ENCODE data around the gene HES4. TPM values are rescaled to one million over a fixed set of nuclear protein-coding genes. Genes with fewer than 3 reads are reported as not detected.

The HES4 gene
- total and polyA plus RNA-seq, 2 donors (not counting 1 experiment from before 2014, with no cell fraction given) = 0.49 to 2.0 TPM

DNA sequence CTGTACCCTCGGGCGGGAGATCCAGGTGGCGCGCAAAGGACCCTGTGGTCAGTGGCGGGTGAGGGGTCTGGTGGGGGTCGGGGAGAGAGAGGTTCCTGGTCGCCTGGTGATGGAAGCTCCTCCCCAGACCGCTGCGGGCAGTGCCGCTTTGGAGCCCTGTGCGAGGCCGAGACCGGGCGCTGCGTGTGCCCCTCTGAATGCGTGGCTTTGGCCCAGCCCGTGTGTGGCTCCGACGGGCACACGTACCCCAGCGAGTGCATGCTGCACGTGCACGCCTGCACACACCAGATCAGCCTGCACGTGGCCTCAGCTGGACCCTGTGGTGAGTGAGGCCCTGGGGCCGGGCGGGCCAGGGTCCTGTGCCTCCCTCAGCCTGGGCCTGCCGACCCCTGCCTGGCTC is 43.5 kb upstream of the HES4 start:
- H3K27ac ChIP-seq (ENCODE audit: insufficient read depth, low read length) = no peak overlapping the region
- no peak for DNase-seq (ENCODE audit: low read depth in 2 of 2)
- H3K9me3 ChIP-seq (ENCODE audit: control insufficient read depth, insufficient read depth, low read depth, low read length) = no peaks in the 10 kb centered on the region
- peaks cover 9% of the 10 kb centered on the region for H3K36me3 ChIP-seq (ENCODE audit: control insufficient read depth, insufficient read depth, low read length)
- H3K4me3 ChIP-seq (replicated peaks in 1 of 4; ENCODE audit: control extremely low read depth in 1 of 4, insufficient read depth in 1 of 4, low read depth in 3 of 4, low read length in 4 of 4) = no peak overlapping the region
- H4K20me1 ChIP-seq (ENCODE audit: control insufficient read depth, extremely low read depth, insufficient read depth, low read length) = no peaks in the 10 kb centered on the region
- no peaks in the 10 kb centered on the region for H3K79me2 ChIP-seq (ENCODE audit: control insufficient read depth, insufficient read depth, low read length)
- H3K4me1 ChIP-seq (ENCODE audit: control insufficient read depth, extremely low read depth, insufficient read depth, low read length) = peaks cover 7% of the 10 kb centered on the region
- H3K27me3 ChIP-seq (ENCODE audit: control insufficient read depth, insufficient read depth, low read length) = no peaks in the 10 kb centered on the region
- H3K9ac ChIP-seq (ENCODE audit: insufficient read depth, low read length) = no peak overlapping the region
- no peak for TF ChIP-seq EZH2 (IDR thresholded peaks at IDR 0.05; ENCODE audit: low read length, missing control alignments)
- TF ChIP-seq, protein P1, sequence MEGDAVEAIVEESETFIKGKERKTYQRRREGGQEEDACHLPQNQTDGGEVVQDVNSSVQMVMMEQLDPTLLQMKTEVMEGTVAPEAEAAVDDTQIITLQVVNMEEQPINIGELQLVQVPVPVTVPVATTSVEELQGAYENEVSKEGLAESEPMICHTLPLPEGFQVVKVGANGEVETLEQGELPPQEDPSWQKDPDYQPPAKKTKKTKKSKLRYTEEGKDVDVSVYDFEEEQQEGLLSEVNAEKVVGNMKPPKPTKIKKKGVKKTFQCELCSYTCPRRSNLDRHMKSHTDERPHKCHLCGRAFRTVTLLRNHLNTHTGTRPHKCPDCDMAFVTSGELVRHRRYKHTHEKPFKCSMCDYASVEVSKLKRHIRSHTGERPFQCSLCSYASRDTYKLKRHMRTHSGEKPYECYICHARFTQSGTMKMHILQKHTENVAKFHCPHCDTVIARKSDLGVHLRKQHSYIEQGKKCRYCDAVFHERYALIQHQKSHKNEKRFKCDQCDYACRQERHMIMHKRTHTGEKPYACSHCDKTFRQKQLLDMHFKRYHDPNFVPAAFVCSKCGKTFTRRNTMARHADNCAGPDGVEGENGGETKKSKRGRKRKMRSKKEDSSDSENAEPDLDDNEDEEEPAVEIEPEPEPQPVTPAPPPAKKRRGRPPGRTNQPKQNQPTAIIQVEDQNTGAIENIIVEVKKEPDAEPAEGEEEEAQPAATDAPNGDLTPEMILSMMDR (conservative IDR thresholded peaks at IDR 0.05 in 1 of 2, IDR thresholded peaks at IDR 0.05 in 1 of 2; ENCODE audit: low read depth in 1 of 2, low read length in 2 of 2) = no peak
- no peak overlapping the region for H2AFZ ChIP-seq (ENCODE audit: low read length)
- no peak overlapping the region for H3K4me2 ChIP-seq (ENCODE audit: extremely low read depth, insufficient read depth, low read length)

DNA sequence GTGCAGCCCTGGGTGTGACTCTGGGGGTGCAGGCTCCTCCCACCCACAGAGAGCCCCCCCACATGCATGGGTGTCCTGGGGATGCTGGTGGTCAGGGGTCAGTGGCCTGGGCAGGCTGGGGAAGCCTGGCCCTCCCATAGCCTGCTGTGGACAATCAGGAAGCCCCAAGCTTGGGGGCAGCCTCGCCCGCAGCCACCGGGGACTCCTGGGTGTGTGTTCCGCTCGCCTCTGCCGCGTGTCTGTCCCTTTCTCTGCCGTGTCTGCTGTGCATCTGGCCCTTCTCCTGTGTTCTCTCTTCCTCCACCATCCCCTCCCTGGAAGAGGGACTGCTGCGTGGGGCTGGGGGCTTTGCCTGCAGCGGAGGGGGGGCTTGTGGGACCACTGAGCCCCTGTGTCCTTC is 42.9 kb upstream of the HES4 start:
- DNase-seq (ENCODE audit: low read depth in 2 of 2) = no peak
- H3K9me3 ChIP-seq (ENCODE audit: control insufficient read depth, insufficient read depth, low read depth, low read length) = no peaks in the 10 kb centered on the region
- no peaks in the 10 kb centered on the region for H4K20me1 ChIP-seq (ENCODE audit: control insufficient read depth, extremely low read depth, insufficient read depth, low read length)
- peaks cover 9% of the 10 kb centered on the region for H3K36me3 ChIP-seq (ENCODE audit: control insufficient read depth, insufficient read depth, low read length)
- H3K4me3 ChIP-seq (replicated peaks in 1 of 4; ENCODE audit: control extremely low read depth in 1 of 4, insufficient read depth in 1 of 4, low read depth in 3 of 4, low read length in 4 of 4) = no peak overlapping the region
- no peak overlapping the region for H3K9ac ChIP-seq (ENCODE audit: insufficient read depth, low read length)
- peaks cover 7% of the 10 kb centered on the region for H3K4me1 ChIP-seq (ENCODE audit: control insufficient read depth, extremely low read depth, insufficient read depth, low read length)
- no peaks in the 10 kb centered on the region for H3K27me3 ChIP-seq (ENCODE audit: control insufficient read depth, insufficient read depth, low read length)
- TF ChIP-seq EZH2 (IDR thresholded peaks at IDR 0.05; ENCODE audit: low read length, missing control alignments) = no peak
- H2AFZ ChIP-seq (ENCODE audit: low read length) = no peak overlapping the region
- no peak overlapping the region for H3K27ac ChIP-seq (ENCODE audit: insufficient read depth, low read length)
- no peak overlapping the region for H3K4me2 ChIP-seq (ENCODE audit: extremely low read depth, insufficient read depth, low read length)
- H3K79me2 ChIP-seq (ENCODE audit: control insufficient read depth, insufficient read depth, low read length) = no peaks in the 10 kb centered on the region

DNA sequence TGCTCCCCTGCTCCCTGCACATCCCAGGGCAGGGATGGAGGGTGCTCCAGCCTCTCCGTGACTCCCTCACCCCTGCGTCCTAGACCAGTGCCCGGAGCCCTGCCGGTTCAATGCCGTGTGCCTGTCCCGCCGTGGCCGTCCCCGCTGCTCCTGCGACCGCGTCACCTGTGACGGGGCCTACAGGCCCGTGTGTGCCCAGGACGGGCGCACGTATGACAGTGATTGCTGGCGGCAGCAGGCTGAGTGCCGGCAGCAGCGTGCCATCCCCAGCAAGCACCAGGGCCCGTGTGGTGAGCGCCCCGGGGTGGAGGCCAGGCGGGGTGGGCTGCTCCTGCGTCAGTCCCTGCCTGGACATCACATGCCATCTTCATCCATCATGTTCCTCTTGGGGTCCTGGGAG is 42.0 kb upstream of the HES4 start:
- Histone ChIP-seq H3K36me3 (ENCODE audit: control insufficient read depth, insufficient read depth, low read length) (peaks cover 9% of the 10 kb centered on the region), H3K27ac (ENCODE audit: insufficient read depth, low read length) (no peak overlapping the region), H3K79me2 (ENCODE audit: control insufficient read depth, insufficient read depth, low read length) (no peaks in the 10 kb centered on the region), H3K27me3 (ENCODE audit: control insufficient read depth, insufficient read depth, low read length) (no peaks in the 10 kb centered on the region), H4K20me1 (ENCODE audit: control insufficient read depth, extremely low read depth, insufficient read depth, low read length) (no peaks in the 10 kb centered on the region), H3K4me2 (ENCODE audit: extremely low read depth, insufficient read depth, low read length) (no peak overlapping the region), H3K4me1 (ENCODE audit: control insufficient read depth, extremely low read depth, insufficient read depth, low read length) (peaks cover 7% of the 10 kb centered on the region), H2AFZ (ENCODE audit: low read length) (no peak overlapping the region), H3K4me3 (replicated peaks in 1 of 4; ENCODE audit: control extremely low read depth in 1 of 4, insufficient read depth in 1 of 4, low read depth in 3 of 4, low read length in 4 of 4) (no peak overlapping the region), H3K9ac (ENCODE audit: insufficient read depth, low read length) (no peak overlapping the region), H3K9me3 (ENCODE audit: control insufficient read depth, insufficient read depth, low read depth, low read length) (no peaks in the 10 kb centered on the region)
- TF ChIP-seq, protein P1 (conservative IDR thresholded peaks at IDR 0.05 in 1 of 2, IDR thresholded peaks at IDR 0.05 in 1 of 2; ENCODE audit: low read depth in 1 of 2, low read length in 2 of 2) = no peak
- no peak for TF ChIP-seq EZH2 (IDR thresholded peaks at IDR 0.05; ENCODE audit: low read length, missing control alignments)
- no peak for DNase-seq (ENCODE audit: low read depth in 2 of 2)

All from fibroblast of lung (primary cell).